GM21360 (cell line): Measurements from ENCODE around the gene MAN2A1.

Experiments used
- ATAC-seq: cut with Tn5 transposase; IDR thresholded peaks from one replicate; pipeline ENCODE4 v1.9.1; 2021; ENCODE audit warnings: mild to moderate bottlenecking, moderate library complexity; ENCODE audit not compliant: unreplicated experiment

The MAN2A1 gene

GRCh38 chr5:109704282-109704952, 14.7 kb downstream of the MAN2A1 start:
- no peak for ATAC-seq

DNA sequence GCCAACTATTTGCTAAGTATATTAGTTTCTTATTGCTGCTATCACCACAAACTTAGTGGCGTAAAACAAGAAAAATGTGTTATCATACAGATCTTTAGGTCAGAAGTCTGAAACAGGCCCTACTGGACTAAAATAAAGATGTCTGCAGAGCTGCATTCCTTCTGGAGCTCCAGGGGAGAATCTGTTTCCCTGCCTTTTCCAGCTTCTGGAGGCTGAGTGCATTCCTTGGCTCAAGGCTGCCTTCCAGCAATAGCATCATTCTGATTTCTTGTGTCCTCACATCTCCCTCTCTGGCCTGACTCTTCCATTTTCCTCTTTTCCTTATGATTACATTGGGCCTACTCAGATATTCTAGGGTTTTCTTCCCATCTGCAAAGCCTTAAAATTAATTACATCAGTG, 15.9 kb downstream of the MAN2A1 start:
- no peak for ATAC-seq

- ATAC-seq: no peak
Measured at GRCh38 chr5:109706095-109706494, 16.4 kb downstream of the MAN2A1 start.

DNA sequence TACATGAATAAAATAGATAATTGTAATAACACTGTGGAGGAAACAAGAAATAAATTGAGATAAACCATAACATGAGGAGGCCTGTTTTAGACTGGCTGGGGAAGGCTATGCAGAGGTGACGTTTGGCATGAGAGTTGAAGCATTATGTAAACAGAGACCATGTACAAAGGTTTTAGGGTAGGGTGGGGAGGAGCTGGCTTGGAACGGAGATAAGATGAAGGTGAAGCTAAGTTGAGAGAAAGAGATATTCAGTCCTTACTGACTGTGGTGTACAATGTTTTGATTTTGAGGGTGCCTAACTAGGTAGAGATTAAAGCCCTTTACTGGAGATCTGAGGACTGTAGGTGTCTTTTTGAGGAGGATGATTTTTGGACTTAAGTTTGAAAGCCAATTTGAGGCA, 17.8 kb downstream of the MAN2A1 start:
- no peak for ATAC-seq

- ATAC-seq: no peak
Measured at GRCh38 chr5:109708813-109709212, 19.1 kb downstream of the MAN2A1 start.

GRCh38 chr5:109709225-109709624, 19.5 kb downstream of the MAN2A1 start:
- ATAC-seq: no peak

- ATAC-seq: no peak
Measured at GRCh38 chr5:109711673-109712072, 21.9 kb downstream of the MAN2A1 start.

- no peak for ATAC-seq
Measured at GRCh38 chr5:109713453-109713852, 23.7 kb downstream of the MAN2A1 start.

GRCh38 chr5:109714592-109714991, 24.9 kb downstream of the MAN2A1 start:
- ATAC-seq: no peak

DNA sequence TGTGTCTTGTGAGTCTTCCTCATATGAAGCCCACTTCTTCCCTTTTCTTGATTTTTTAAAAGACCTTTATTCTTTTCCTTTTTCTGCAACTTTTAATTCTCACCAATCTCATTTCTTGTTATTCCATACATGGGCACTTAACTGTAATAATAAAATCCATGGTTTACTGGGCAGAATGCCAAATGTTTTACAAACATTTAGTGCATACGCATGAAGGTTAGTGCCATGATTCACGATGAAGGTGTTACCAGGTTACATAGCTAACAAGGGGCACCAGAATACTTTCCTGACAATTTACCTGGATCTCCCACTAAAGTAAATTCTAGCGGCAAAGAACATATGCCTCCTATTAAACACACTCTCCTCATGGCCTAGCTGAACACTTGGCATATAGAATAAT, 28.5 kb downstream of the MAN2A1 start:
- no peak for ATAC-seq

GRCh38 chr5:109718632-109719031, 28.9 kb downstream of the MAN2A1 start:
- no peak for ATAC-seq

GRCh38 chr5:109719978-109720377, 30.3 kb downstream of the MAN2A1 start:
- ATAC-seq: no peak

DNA sequence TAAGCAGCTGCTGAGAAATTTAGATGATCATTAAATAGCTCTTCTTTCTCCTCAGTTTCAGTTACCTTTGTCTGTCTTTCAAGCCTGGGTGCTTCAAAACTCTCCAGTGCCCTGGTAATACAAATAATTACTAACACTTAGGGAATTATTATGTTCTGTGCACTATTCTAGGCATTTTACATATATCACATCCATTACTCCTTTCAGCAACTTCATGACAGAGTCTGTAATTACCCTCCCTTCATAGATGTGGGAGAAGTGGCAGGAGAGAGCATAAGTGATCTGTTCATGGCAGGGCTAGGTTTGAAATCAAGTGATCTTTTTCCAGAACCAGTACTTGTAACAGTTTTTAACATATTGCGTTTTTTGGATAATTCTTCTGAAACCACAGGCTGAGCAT, 32.0 kb downstream of the MAN2A1 start:
- ATAC-seq: no peak

DNA sequence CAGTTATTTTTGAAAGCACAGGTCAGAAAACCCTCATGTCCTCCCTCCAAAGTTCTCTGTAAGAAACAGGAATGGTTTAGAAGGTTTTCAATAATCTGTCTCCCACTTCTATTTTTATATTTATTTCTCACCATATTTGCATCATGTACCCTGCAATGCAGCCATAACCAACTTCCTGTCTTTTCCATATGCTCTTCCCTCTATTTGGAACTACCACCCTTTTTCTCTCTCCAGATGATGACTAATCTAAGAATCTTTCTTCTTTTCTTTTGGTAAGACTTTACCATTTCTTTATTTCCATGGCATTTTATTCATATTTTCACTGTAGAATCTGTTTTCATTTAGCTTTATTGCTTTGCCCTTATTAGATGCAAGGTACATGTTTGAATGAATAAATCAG, 33.9 kb downstream of the MAN2A1 start:
- ATAC-seq: no peak

- no peak for ATAC-seq
Measured at GRCh38 chr5:109725135-109725534, 35.4 kb downstream of the MAN2A1 start.

- ATAC-seq: peak; percentile 90
Measured at GRCh38 chr5:109739741-109740728, 50.3 kb downstream of the MAN2A1 start.

GRCh38 chr5:109740966-109741365, 51.2 kb downstream of the MAN2A1 start:
- ATAC-seq: no peak

GRCh38 chr5:109741390-109741789, 51.7 kb downstream of the MAN2A1 start:
- ATAC-seq: no peak

DNA sequence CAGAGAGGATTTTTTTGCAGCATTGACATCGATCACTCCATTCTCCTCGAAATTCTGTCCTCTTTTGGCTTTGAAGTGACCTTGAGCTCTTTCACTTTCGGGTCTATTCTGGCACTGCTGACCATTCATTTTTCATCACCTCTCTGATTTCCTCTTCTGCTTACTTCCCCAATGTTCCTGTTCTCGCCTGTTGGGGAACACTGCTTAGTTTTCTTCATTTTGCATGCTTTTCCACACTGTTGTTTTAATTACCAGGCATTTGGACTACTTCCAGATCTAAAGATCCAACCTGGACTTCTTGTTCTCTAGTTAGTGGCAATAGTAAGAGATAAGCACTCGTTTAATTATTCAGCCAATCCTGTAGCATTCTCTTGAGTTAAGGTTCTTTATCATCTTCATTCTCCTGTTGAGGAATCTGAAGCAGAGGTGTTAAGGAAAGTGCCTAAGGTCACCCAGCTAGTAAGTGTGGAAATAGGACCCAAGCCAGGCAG, 53.4 kb downstream of the MAN2A1 start:
- ATAC-seq: no peak

DNA sequence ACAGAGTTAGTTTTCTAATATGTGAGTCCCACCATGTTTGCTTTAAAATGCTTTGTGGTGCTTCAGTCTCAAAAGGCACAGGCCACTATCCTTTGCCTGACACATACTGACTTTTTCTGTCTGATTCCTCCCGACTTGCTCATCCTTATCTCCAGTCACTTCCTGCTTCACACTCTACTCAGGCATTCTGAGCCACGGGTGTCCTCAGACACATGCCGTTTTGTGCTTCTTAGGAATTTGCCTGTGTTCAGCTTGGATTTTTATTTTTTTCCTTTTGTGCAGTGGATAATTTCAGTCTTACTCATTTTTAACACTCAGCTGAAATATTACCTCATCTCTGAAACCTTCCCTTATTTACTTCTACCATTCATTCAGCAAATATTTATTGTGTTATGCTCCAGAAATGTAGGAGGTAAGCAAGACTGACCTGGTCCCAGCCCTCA, 54.1 kb downstream of the MAN2A1 start:
- ATAC-seq: no peak

DNA sequence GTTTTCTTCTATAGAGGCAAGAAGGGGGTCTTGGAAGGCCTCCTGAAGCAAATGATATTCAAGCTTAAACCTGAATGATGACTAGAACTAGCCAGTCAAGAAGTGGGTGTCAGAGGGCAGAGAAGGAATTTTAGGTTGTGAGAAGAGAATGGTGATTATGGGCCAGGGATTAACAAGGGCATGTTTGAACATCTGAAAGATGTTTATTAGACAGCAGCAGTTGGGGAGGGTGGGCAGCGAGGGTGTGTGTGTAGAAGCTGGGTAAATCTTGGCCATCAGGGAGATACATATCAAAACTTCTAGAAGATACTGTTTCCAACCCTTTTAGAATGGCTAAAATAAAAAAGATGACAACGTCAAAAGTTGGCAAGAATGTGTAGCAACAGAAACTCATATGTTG, 54.5 kb downstream of the MAN2A1 start:
- ATAC-seq: no peak

DNA sequence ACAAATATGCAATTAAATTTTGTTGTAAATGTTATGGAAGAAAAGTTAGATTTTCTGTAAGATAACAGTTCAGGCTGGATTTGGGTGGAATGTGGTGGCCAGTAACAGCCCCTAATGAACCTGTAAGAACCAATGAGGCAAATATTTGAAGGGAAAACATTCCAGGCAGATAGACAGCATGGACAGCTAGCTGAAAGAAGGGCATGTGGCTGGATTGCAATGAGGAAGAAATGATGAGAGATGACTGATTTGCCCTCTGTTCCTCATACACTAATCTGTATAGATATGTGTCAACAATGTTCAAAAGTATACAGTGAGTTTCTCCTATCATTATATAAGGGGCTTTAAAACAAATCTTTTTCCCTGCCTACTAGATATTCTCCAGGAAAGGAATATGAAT, 58.8 kb downstream of the MAN2A1 start:
- ATAC-seq: no peak
